Adrenal gland (tissue), 5 donors: Measurements from ENCODE around the gene HNRNPM.

Experiments
- POLR2A ChIP-seq, 2 donors: fragments of 450-650 bp; IDR thresholded peaks; one replicate each; pipeline ENCODE4 v1.6.1; 2017; ENCODE audit warnings: antibody characterized with exemption in 2 of 2, mild to moderate bottlenecking in 2 of 2, moderate library complexity in 1 of 2
- TF ChIP-seq, protein P1 (sequence below), 6 experiments: fragments of 450-650 bp in 4 of 6; fragments of 200-600 bp in 2 of 6; sonication (generic) in 1 of 6; IDR thresholded peaks; 1 replicate in 5 of 6; 2 replicates in 1 of 6; pipeline versions ENCODE4 v1.5.1 to v1.8.0; 2016 to 2021; ENCODE audit warnings: antibody characterized with exemption in 6 of 6, mild to moderate bottlenecking in 2 of 6, moderate library complexity in 1 of 6
- donor health status: DM: no; HTN: no; CAD: no.

DNA sequence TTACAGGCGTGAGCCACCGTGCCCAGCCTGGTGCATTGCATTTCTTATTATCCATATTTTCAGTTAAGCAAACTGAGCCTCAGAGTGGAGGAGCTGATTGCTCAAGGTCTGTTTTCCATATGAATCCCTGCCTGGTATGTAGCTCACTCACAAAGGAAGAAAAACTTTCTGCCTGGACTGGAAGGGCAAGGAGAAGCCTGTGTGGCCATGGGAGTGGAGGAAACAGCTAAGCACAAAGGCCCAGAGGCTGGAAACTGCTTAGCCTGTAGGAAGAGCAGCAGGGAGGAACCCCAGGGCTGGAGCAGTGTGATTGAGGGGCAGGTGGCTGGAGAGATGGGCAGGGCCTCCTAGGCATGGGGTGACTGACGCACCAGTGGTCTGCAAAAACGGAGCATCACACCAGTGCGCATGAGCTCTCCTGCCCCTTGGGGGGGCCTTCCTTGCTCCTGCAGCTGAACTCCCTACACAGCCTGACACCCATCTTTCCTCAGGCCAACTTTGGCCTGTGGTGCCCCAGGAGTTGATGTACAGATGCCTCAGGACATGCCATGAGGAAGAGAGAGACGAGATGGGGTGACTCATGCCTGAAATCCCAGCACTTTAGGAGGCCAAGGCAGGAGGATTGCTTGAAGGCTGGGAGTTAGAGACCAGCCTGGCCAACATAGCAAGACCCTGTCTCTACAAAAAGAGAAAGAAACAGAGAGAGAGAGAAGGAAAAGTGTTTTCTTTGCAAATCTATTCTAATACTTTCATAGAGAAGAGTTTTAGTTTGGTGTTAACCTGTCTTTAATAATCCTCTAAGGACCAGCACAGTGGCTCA, 2.8 kb upstream of the HNRNPM start:
- TF ChIP-seq, protein P1, sequence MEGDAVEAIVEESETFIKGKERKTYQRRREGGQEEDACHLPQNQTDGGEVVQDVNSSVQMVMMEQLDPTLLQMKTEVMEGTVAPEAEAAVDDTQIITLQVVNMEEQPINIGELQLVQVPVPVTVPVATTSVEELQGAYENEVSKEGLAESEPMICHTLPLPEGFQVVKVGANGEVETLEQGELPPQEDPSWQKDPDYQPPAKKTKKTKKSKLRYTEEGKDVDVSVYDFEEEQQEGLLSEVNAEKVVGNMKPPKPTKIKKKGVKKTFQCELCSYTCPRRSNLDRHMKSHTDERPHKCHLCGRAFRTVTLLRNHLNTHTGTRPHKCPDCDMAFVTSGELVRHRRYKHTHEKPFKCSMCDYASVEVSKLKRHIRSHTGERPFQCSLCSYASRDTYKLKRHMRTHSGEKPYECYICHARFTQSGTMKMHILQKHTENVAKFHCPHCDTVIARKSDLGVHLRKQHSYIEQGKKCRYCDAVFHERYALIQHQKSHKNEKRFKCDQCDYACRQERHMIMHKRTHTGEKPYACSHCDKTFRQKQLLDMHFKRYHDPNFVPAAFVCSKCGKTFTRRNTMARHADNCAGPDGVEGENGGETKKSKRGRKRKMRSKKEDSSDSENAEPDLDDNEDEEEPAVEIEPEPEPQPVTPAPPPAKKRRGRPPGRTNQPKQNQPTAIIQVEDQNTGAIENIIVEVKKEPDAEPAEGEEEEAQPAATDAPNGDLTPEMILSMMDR (IDR thresholded peaks at IDR 0.05) = no peak
- TF ChIP-seq POLR2A (IDR thresholded peaks at IDR 0.05) = no peak
